Daoy (cell line): ENCODE measurements around the gene MAPK11. TPM values are rescaled to one million over a fixed set of nuclear protein-coding genes. Genes with fewer than 3 reads are reported as not detected.

Experiments used
- DNase-seq: peaks from one replicate; pipeline ENCODE4 v3.0.0-alpha.2; 2015; ENCODE audit warnings: low read depth
- total RNA-seq: library from RNA; depleted of rRNA; stranded (reverse); fragments of >200 nt; shearing (Covaris generic); gene quantifications from 2 replicates; pipeline ENCODE4 v1.2.3, GENCODE V29; 2014

MAPK11 gene
- total RNA-seq, 1 experiment from 2014 or later, result 1.3 TPM

GRCh38 chr22:50226063-50226874 is 43.9 kb downstream of the MAPK11 start:
- peak; percentile 2 for DNase-seq

- DNase-seq, result peak; percentile 2
Measured at GRCh38 chr22:50225200-50225969, 44.8 kb downstream of the MAPK11 start.

GRCh38 chr22:50224071-50224470 is 46.1 kb downstream of the MAPK11 start:
- DNase-seq, result peak; percentile 2

GRCh38 chr22:50222508-50222907 is 47.7 kb downstream of the MAPK11 start:
- peak; percentile 0 for DNase-seq

GRCh38 chr22:50221410-50222300 is 48.5 kb downstream of the MAPK11 start:
- peak; percentile 2 for DNase-seq

GRCh38 chr22:50220603-50221409 is 49.4 kb downstream of the MAPK11 start:
- DNase-seq, result peak; percentile 2

GRCh38 chr22:50219800-50220602 is 50.2 kb downstream of the MAPK11 start:
- DNase-seq, result peak; percentile 2

GRCh38 chr22:50218996-50219727 is 51.0 kb downstream of the MAPK11 start:
- peak; percentile 69 for DNase-seq

GRCh38 chr22:50218153-50218995 is 51.8 kb downstream of the MAPK11 start:
- DNase-seq, result peak; percentile 6

GRCh38 chr22:50217543-50218152 is 52.5 kb downstream of the MAPK11 start:
- peak; percentile 3 for DNase-seq

GRCh38 chr22:50216684-50217520 is 53.3 kb downstream of the MAPK11 start:
- DNase-seq, result no peak

GRCh38 chr22:50216055-50216683 is 54.0 kb downstream of the MAPK11 start:
- no peak for DNase-seq

- no peak for DNase-seq
Measured at GRCh38 chr22:50215297-50216054, 54.7 kb downstream of the MAPK11 start.
